ENCODE measurements around the gene SMIM32. TPM values are rescaled to one million over a fixed set of nuclear protein-coding genes. Genes with fewer than 3 reads are reported as not detected.

SMIM32 gene
- total RNA-seq = under 1 TPM in 1 of 7 donors, not detected in 6; 0.13 TPM
- polyA plus RNA-seq = not detected
- long read RNA-seq, donor 1 = 0 reads
- long read RNA-seq, donor 2, partial matches to known transcripts = 0 of 1 reads
- long read RNA-seq, donor 2, other reads (novel, unspliced or antisense) = 0 of 1 reads
- long read RNA-seq, donor 3 = 0 reads

DNA sequence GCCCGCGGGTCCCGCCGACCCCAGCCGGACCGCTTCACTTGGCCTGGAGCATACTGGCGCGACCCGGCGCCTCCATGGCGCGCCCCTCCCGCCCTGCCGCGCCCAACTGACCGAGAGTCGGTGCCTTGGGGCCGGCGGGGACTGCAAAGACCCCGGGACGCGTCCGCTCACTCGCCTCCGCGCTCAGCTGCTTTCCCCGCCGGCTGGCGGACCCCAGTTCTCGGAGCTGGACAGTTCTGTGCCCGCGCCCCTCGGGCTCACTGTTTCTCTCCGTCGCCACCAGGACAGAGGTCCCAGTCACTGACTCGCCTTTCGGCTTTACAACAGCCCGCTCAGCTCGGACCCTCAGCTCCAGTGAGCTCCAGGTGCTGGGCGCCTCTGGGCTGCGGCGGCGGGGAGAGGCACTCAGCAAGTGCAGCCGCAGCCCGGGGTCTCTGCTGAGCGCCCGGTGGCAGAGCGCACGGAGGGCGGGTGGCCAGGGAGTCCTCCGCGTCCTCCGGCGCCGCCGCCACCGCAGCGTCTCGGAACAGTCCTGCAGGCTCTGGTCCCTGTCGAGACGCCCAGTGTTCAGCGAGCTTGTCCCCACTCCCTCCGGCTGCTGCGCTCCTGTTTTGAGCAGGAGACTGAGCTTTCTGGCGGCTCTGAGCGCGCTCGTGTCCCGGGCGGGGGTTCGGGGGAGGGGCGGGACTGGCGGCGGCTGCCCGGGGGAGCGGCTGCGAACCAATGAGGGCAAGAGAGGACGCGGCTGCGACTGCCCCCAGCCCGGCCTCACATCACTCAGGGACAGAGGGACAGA, at the start of gene SMIM32:
Gene SMIM32, minus strand, starts transcription at position 637 of the 796 bp plus-strand sequence. CDS start 638 bp downstream, outside the sequence.
- intact Hi-C loops (cut with DNase I) = no loop called here
- Histone ChIP-seq H3K27me3 (peaks cover 2% of the 10 kb centered on the region), H3K9me3 (no peaks in the 10 kb centered on the region), H3K36me3 (no peaks in the 10 kb centered on the region), H3K4me3 (peak within 1 kb of the TSS; percentile 33), H3K27ac (no peak within 1 kb of the TSS), H3K4me1 (ENCODE audit: insufficient read depth) (peaks cover 4% of the 10 kb centered on the region)
- no peak for TF ChIP-seq POLR2A (IDR thresholded peaks at IDR 0.05)
- TF ChIP-seq CTCF (IDR thresholded peaks at IDR 0.05) = no peak
- TF ChIP-seq EP300 (IDR thresholded peaks at IDR 0.05) = no peak
- 1% methylated on average over 53 to 81 of the region's 81 CpGs for WGBS, 3 donors
- DNase-seq = no peak

DNA sequence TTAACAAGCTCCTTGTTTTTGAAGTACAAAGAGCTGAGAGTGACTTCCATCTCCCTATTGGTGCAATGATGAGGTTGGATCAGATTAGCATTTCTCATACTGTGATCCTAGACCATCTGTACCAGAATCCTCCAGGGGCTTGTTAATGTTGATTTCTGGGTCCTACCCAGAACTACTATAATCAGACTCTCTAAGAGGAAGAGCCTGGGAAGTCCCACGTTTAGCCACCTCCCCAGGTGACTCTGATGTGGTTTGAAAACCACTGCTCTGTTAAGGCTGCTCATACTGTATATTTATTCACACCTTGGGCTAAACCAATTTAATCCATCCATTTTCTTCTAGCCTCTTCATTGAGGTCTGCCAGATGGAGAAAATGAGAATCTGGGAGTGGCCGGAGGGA, 49.6 kb upstream of the SMIM32 start:
- DNase-seq = no peak
- no peak overlapping the region for H3K4me3 ChIP-seq
- no peaks in the 10 kb centered on the region for H3K36me3 ChIP-seq
- no peaks in the 10 kb centered on the region for H3K27me3 ChIP-seq
- no peaks in the 10 kb centered on the region for H3K4me1 ChIP-seq (ENCODE audit: insufficient read depth)
- no peak overlapping the region for H3K27ac ChIP-seq
- no peaks in the 10 kb centered on the region for H3K9me3 ChIP-seq
- 79 to 87% (median 80%) methylated on average over 2 of the region's 2 CpGs for WGBS, 3 donors
- TF ChIP-seq CTCF (IDR thresholded peaks at IDR 0.05) (no peak), POLR2A (IDR thresholded peaks at IDR 0.05) (no peak), EP300 (IDR thresholded peaks at IDR 0.05) (no peak)
- intact Hi-C loops (cut with DNase I) = no loop called here

DNA sequence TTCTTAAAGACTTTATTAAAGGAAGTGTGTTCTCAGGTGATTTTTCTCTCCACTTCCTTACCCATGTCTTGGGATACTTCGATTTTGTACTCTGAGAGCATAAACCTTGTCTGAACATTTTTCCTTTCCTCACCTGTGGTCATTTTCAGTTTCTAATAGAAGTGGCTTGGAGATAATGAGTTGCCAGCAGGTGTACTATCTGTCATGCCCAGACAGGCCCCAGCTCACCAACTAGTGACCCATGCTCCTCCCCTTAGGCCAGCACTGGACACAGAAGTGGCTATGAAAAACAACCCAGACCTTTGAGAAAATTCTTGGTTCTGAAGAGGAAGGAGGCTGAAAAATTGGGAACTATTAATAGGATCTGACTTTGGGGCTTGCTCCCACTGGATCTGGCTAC, 49.2 kb upstream of the SMIM32 start:
- 63 to 84% (median 83%) methylated on average over 1 of the region's 1 CpG for whole genome bisulfite sequencing, 3 donors
- H3K27me3 ChIP-seq = no peaks in the 10 kb centered on the region
- no peaks in the 10 kb centered on the region for H3K9me3 ChIP-seq
- no peak for DNase-seq
- H3K36me3 ChIP-seq = no peaks in the 10 kb centered on the region
- H3K27ac ChIP-seq = no peak overlapping the region
- H3K4me1 ChIP-seq (ENCODE audit: insufficient read depth) = no peaks in the 10 kb centered on the region
- TF ChIP-seq POLR2A (IDR thresholded peaks at IDR 0.05) (no peak), CTCF (IDR thresholded peaks at IDR 0.05) (no peak), EP300 (IDR thresholded peaks at IDR 0.05) (no peak)
- intact Hi-C loops (cut with DNase I) = no loop called here
- no peak overlapping the region for H3K4me3 ChIP-seq

DNA sequence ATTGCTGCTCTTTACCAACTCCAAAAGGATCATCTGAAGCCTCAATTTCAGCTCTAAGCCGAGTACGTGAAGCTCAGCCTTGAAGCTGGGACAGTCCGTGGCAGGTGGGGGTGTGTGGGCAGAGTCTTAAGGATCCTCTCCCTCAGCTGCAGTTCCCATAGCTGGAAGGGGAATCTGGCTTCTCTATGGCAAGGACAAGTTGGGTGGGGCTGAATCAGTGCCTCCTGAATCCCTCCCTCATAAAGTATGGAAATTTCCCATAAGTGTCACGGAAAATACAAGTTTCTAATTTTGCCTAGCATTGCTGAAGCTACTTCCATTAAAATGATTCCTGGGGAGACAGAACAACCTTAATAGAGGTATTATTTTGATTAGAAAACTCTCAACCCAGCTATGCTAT, 47.9 kb upstream of the SMIM32 start:
- intact Hi-C loops (cut with DNase I) = no loop called here
- no peaks in the 10 kb centered on the region for H3K4me1 ChIP-seq (ENCODE audit: insufficient read depth)
- no peaks in the 10 kb centered on the region for H3K36me3 ChIP-seq
- no peak overlapping the region for H3K27ac ChIP-seq
- no peak for DNase-seq
- no peaks in the 10 kb centered on the region for H3K9me3 ChIP-seq
- TF ChIP-seq EP300 (IDR thresholded peaks at IDR 0.05) (no peak), CTCF (IDR thresholded peaks at IDR 0.05) (no peak), POLR2A (IDR thresholded peaks at IDR 0.05) (no peak)
- H3K27me3 ChIP-seq = no peaks in the 10 kb centered on the region
- H3K4me3 ChIP-seq = no peak overlapping the region
- WGBS, 3 donors = 76 to 81% (median 79%) methylated on average over 4 of the region's 4 CpGs
